H1 (cell line): ENCODE data around the gene SLC26A9. TPM values are rescaled to one million over a fixed set of nuclear protein-coding genes. Genes with fewer than 3 reads are reported as not detected.

Source experiments
- BACH1 ChIP-seq: IDR thresholded peaks from 2 replicates; pipeline ENCODE4 v1.6.1; 2012; ENCODE audit warnings: low read length, improper control_type of control experiment
- CREB1 ChIP-seq: IDR thresholded peaks from 2 replicates; pipeline ENCODE4 v1.6.1; 2012; ENCODE audit warnings: inconsistent platforms
- CTBP2 ChIP-seq: IDR thresholded peaks from 2 replicates; pipeline ENCODE4 v1.7.0; 2011; ENCODE audit warnings: borderline replicate concordance, mild to moderate bottlenecking, moderate library complexity, mixed read lengths, low read length; ENCODE audit not compliant: insufficient read depth, insufficient read length
- JUN ChIP-seq: IDR thresholded peaks from 2 replicates; pipeline ENCODE4 v1.6.1; 2011; ENCODE audit warnings: low read depth, mild to moderate bottlenecking, improper control_type of control experiment, low read length
- TAF7 ChIP-seq: optimal IDR thresholded peaks from 2 replicates; pipeline ENCODE3; 2011; ENCODE audit warnings: low read depth, mild to moderate bottlenecking, inconsistent platforms, low read length, moderate library complexity, borderline replicate concordance
- polyA plus RNA-seq, 7 experiments: library from polyadenylated mRNA; depleted of rRNA in 3 of 7; stranded (reverse) in 5 of 7; unstranded in 2 of 7; fragments of >200 nt in 5 of 7; fragments of 200-250 nt in 2 of 7; gene quantifications; 1 replicate in 5 of 7; 2 replicates in 1 of 7; 4 replicates in 1 of 7; pipeline versions ENCODE4 v1.2.1 to v1.2.3, GENCODE V29; 2011 to 2013; ENCODE audit warnings: missing spikeins in 2 of 7, mixed read lengths in 2 of 7
- total RNA-seq: library from RNA; stranded (reverse); fragmentation: NEBNext Ultra II Directional; extraction: Animal tissue kit (Norgen Biotek cat#: 25700); gene quantifications from 2 replicates; pipeline ENCODE4 v1.2.1, GENCODE V29; 2021
- TF ChIP-seq, protein P1 (sequence below), 3 experiments: IDR thresholded peaks; 1 replicate in 2 of 3; 2 replicates in 1 of 3; pipeline versions ENCODE4 v1.5.1 to v1.6.1; 2011; ENCODE audit warnings: low read length in 3 of 3, mild to moderate bottlenecking in 3 of 3, inconsistent platforms in 2 of 3, low read depth in 1 of 3, moderate library complexity in 1 of 3; ENCODE audit not compliant: insufficient read depth in 1 of 3; ENCODE audit errors: control extremely low read depth in 1 of 3
- TF ChIP-seq, protein P2 (sequence below): fragments of 300-600 bp; sonication (generic); IDR thresholded peaks from 2 replicates; pipeline ENCODE4 v1.7.1; 2012; ENCODE audit warnings: low read length, moderate library complexity, mild to moderate bottlenecking, inconsistent platforms; ENCODE audit not compliant: insufficient replicate concordance

SLC26A9 gene
- total and polyA plus RNA-seq, 2 of the 8 experiments (the other 6 are each of a cell fraction or from before 2014, with no cell fraction given), result not detected

DNA sequence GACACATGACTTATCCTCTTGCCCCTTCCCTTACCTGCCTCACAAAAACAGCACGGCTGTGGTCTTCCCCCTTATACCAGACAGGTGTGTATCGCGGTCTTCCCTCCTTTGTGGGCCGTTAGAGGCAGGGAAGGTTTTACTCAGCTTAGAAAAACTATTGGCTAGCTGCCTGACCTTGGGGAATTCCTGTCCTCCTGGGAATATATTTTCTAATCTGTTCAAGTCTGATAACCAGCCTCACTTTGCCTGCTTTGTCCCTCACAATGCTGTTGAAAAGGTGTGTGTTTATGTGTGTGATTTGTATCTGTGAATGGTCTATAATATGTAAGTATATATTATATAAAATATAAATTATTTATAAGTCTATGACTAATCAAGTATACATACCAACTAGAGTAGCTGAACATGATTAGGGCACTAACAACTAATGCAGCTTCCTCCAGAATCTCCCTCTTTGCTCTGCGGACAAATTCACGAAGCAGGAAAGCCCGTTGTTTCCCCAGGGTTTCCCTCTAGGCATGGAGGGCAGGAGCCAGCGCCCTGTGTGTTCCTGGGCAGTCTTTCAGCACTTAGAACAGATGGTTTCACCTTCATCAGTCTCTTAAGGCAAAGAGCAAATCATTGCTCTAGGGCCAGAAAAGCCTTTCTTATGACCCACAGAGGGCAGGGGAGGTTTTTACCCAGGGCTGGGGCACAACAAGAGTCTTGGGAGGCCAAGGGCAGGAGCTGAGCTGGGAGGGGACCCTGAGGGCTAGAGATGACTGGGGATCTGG, 25.6 kb downstream of the SLC26A9 start (continued):
- TF ChIP-seq, protein P1, sequence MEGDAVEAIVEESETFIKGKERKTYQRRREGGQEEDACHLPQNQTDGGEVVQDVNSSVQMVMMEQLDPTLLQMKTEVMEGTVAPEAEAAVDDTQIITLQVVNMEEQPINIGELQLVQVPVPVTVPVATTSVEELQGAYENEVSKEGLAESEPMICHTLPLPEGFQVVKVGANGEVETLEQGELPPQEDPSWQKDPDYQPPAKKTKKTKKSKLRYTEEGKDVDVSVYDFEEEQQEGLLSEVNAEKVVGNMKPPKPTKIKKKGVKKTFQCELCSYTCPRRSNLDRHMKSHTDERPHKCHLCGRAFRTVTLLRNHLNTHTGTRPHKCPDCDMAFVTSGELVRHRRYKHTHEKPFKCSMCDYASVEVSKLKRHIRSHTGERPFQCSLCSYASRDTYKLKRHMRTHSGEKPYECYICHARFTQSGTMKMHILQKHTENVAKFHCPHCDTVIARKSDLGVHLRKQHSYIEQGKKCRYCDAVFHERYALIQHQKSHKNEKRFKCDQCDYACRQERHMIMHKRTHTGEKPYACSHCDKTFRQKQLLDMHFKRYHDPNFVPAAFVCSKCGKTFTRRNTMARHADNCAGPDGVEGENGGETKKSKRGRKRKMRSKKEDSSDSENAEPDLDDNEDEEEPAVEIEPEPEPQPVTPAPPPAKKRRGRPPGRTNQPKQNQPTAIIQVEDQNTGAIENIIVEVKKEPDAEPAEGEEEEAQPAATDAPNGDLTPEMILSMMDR (IDR thresholded peaks at IDR 0.05; ENCODE audit: control extremely low read depth in 1 of 3, insufficient read depth in 1 of 3, low read depth in 1 of 3, low read length in 3 of 3), result no peak
- TF ChIP-seq CREB1, result no peak
- no peak for TF ChIP-seq TAF7
- no peak for TF ChIP-seq JUN
- no peak for TF ChIP-seq BACH1
- no peak for TF ChIP-seq CTBP2
- TF ChIP-seq, protein P2, sequence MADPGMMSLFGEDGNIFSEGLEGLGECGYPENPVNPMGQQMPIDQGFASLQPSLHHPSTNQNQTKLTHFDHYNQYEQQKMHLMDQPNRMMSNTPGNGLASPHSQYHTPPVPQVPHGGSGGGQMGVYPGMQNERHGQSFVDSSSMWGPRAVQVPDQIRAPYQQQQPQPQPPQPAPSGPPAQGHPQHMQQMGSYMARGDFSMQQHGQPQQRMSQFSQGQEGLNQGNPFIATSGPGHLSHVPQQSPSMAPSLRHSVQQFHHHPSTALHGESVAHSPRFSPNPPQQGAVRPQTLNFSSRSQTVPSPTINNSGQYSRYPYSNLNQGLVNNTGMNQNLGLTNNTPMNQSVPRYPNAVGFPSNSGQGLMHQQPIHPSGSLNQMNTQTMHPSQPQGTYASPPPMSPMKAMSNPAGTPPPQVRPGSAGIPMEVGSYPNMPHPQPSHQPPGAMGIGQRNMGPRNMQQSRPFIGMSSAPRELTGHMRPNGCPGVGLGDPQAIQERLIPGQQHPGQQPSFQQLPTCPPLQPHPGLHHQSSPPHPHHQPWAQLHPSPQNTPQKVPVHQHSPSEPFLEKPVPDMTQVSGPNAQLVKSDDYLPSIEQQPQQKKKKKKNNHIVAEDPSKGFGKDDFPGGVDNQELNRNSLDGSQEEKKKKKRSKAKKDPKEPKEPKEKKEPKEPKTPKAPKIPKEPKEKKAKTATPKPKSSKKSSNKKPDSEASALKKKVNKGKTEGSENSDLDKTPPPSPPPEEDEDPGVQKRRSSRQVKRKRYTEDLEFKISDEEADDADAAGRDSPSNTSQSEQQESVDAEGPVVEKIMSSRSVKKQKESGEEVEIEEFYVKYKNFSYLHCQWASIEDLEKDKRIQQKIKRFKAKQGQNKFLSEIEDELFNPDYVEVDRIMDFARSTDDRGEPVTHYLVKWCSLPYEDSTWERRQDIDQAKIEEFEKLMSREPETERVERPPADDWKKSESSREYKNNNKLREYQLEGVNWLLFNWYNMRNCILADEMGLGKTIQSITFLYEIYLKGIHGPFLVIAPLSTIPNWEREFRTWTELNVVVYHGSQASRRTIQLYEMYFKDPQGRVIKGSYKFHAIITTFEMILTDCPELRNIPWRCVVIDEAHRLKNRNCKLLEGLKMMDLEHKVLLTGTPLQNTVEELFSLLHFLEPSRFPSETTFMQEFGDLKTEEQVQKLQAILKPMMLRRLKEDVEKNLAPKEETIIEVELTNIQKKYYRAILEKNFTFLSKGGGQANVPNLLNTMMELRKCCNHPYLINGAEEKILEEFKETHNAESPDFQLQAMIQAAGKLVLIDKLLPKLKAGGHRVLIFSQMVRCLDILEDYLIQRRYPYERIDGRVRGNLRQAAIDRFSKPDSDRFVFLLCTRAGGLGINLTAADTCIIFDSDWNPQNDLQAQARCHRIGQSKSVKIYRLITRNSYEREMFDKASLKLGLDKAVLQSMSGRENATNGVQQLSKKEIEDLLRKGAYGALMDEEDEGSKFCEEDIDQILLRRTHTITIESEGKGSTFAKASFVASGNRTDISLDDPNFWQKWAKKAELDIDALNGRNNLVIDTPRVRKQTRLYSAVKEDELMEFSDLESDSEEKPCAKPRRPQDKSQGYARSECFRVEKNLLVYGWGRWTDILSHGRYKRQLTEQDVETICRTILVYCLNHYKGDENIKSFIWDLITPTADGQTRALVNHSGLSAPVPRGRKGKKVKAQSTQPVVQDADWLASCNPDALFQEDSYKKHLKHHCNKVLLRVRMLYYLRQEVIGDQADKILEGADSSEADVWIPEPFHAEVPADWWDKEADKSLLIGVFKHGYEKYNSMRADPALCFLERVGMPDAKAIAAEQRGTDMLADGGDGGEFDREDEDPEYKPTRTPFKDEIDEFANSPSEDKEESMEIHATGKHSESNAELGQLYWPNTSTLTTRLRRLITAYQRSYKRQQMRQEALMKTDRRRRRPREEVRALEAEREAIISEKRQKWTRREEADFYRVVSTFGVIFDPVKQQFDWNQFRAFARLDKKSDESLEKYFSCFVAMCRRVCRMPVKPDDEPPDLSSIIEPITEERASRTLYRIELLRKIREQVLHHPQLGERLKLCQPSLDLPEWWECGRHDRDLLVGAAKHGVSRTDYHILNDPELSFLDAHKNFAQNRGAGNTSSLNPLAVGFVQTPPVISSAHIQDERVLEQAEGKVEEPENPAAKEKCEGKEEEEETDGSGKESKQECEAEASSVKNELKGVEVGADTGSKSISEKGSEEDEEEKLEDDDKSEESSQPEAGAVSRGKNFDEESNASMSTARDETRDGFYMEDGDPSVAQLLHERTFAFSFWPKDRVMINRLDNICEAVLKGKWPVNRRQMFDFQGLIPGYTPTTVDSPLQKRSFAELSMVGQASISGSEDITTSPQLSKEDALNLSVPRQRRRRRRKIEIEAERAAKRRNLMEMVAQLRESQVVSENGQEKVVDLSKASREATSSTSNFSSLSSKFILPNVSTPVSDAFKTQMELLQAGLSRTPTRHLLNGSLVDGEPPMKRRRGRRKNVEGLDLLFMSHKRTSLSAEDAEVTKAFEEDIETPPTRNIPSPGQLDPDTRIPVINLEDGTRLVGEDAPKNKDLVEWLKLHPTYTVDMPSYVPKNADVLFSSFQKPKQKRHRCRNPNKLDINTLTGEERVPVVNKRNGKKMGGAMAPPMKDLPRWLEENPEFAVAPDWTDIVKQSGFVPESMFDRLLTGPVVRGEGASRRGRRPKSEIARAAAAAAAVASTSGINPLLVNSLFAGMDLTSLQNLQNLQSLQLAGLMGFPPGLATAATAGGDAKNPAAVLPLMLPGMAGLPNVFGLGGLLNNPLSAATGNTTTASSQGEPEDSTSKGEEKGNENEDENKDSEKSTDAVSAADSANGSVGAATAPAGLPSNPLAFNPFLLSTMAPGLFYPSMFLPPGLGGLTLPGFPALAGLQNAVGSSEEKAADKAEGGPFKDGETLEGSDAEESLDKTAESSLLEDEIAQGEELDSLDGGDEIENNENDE, result no peak
